Activated CD4-positive, alpha-beta memory T cell treated with anti-CD3 and anti-CD28 coated beads for 36 hours (primary cell): Measurements from ENCODE around the gene PRXL2A. TPM values are rescaled to one million over a fixed set of nuclear protein-coding genes. Genes with fewer than 3 reads are reported as not detected.
A peak's percentile ranks its signal among the peaks of the same experiment; 100 is the strongest.

Experiments
- CTCF ChIA-PET: fragments of 350-600 bp; sonication (Branson Sonifier 250); formaldehyde crosslinking; loops from one replicate; lab custom pipeline; 2021; ENCODE audit warnings: antibody characterized with exemption, inconsistent platforms; lab: Charles Lee
- POLR2A ChIA-PET: fragments of 350-600 bp; sonication (Branson Sonifier 250); formaldehyde crosslinking; loops from one replicate; lab custom pipeline; 2021; ENCODE audit warnings: antibody characterized with exemption; lab: Charles Lee
- DNase-seq: peaks from one replicate; pipeline ENCODE4 v3.0.0-alpha.2; 2020
- H3K27ac Mint-ChIP-seq: one replicate; pipeline ENCODE4 v1.8.0; 2021; ENCODE audit warnings: mixed read lengths
- H3K27me3 Mint-ChIP-seq: one replicate; pipeline ENCODE4 v1.8.0; 2021; ENCODE audit warnings: mixed read lengths
- H3K36me3 Mint-ChIP-seq: one replicate; pipeline ENCODE4 v1.8.0; 2021; ENCODE audit warnings: mixed read lengths
- H3K4me1 Mint-ChIP-seq: one replicate; pipeline ENCODE4 v1.8.0; 2021; ENCODE audit warnings: low read depth, mixed read lengths
- H3K4me3 Mint-ChIP-seq: one replicate; pipeline ENCODE4 v1.8.0; 2021; ENCODE audit warnings: mild to moderate bottlenecking, mixed read lengths
- H3K9me3 Mint-ChIP-seq: one replicate; pipeline ENCODE4 v1.8.0; 2021; ENCODE audit warnings: mixed read lengths
- intact Hi-C: fragments of 100-400 bp; cut with micrococcal nuclease; formaldehyde crosslinking; loops from one replicate; pipeline ENCODE4 v1.15.1; 2023
- total RNA-seq, 2 experiments: library from RNA; stranded (reverse); gene quantifications; one replicate each; pipeline ENCODE4 v1.2.3, GENCODE V29; 2021

Gene PRXL2A
- total RNA-seq, 2 experiments from 2014 or later: 9.5 to 10.1 TPM

GRCh38 chr10:80394358-80394916 lies 13.9 kb upstream of the PRXL2A start:
- Mint-ChIP-seq H3K9me3 (no peaks in the 10 kb centered on the region), H3K36me3 (no peaks in the 10 kb centered on the region), H3K4me1 (no peaks in the 10 kb centered on the region), H3K27me3 (peaks cover 9% of the 10 kb centered on the region), H3K4me3 (no peak overlapping the region), H3K27ac (no peak overlapping the region)
- DNase-seq: no peak
- CTCF ChIA-PET: no interaction called here
- intact Hi-C loops: no loop called here
- POLR2A ChIA-PET: no interaction called here

GRCh38 chr10:80397014-80397413 lies 11.3 kb upstream of the PRXL2A start:
- no peak overlapping the region for H3K27ac Mint-ChIP-seq
- H3K4me1 Mint-ChIP-seq: no peaks in the 10 kb centered on the region
- no peaks in the 10 kb centered on the region for H3K9me3 Mint-ChIP-seq
- ChIA-PET POLR2A (no interaction called here), CTCF (interaction anchor here (1.0 to 1.5 kb wide), 2 partner anchors 14 to 19 kb away, joined by 3 to 4 read pairs; no protein-coding TSS in a partner anchor)
- peaks cover 8% of the 10 kb centered on the region for H3K27me3 Mint-ChIP-seq
- H3K36me3 Mint-ChIP-seq: no peaks in the 10 kb centered on the region
- no peak for DNase-seq
- intact Hi-C loops: no loop called here
- no peak overlapping the region for H3K4me3 Mint-ChIP-seq

- Mint-ChIP-seq H3K27me3 (peaks cover 4% of the 10 kb centered on the region), H3K9me3 (no peaks in the 10 kb centered on the region), H3K36me3 (no peaks in the 10 kb centered on the region), H3K4me3 (no peak overlapping the region), H3K4me1 (no peaks in the 10 kb centered on the region), H3K27ac (no peak overlapping the region)
- no peak for DNase-seq
- POLR2A ChIA-PET: no interaction called here
- CTCF ChIA-PET: no interaction called here
- intact Hi-C loops: no loop called here
Measured at GRCh38 chr10:80400136-80400804, 8.1 kb upstream of the PRXL2A start.

- POLR2A ChIA-PET: no interaction called here
- peaks cover 5% of the 10 kb centered on the region for H3K27me3 Mint-ChIP-seq
- CTCF ChIA-PET: interaction anchor here (1.7 to 2.5 kb wide), 2 partner anchors 27 to 40 kb away, joined by 5 to 10 read pairs; no protein-coding TSS in a partner anchor
- H3K36me3 Mint-ChIP-seq: no peaks in the 10 kb centered on the region
- H3K4me1 Mint-ChIP-seq: peaks cover 11% of the 10 kb centered on the region
- intact Hi-C loops: no loop called here
- DNase-seq: no peak
- H3K27ac Mint-ChIP-seq: no peak overlapping the region
- no peak overlapping the region for H3K4me3 Mint-ChIP-seq
- no peaks in the 10 kb centered on the region for H3K9me3 Mint-ChIP-seq
Measured at GRCh38 chr10:80405035-80405434, 3.3 kb upstream of the PRXL2A start.

- Mint-ChIP-seq H3K27me3 (peaks cover 5% of the 10 kb centered on the region), H3K4me1 (peaks cover 11% of the 10 kb centered on the region), H3K27ac (no peak overlapping the region), H3K36me3 (no peaks in the 10 kb centered on the region), H3K9me3 (no peaks in the 10 kb centered on the region), H3K4me3 (no peak overlapping the region)
- CTCF ChIA-PET: interaction anchor here (1.7 to 2.5 kb wide), 2 partner anchors 28 to 39 kb away, joined by 5 to 10 read pairs; no protein-coding TSS in a partner anchor
- POLR2A ChIA-PET: no interaction called here
- intact Hi-C loops: no loop called here
- no peak for DNase-seq
Measured at GRCh38 chr10:80405626-80406025, 2.7 kb upstream of the PRXL2A start.

- CTCF ChIA-PET: interaction anchor here (1.7 to 2.5 kb wide), 3 partner anchors 28 to 39 kb away, joined by 5 to 14 read pairs (median 10); no protein-coding TSS in a partner anchor
- Mint-ChIP-seq H3K27me3 (peaks cover 5% of the 10 kb centered on the region), H3K4me3 (no peak overlapping the region), H3K36me3 (no peaks in the 10 kb centered on the region), H3K4me1 (peaks cover 11% of the 10 kb centered on the region), H3K27ac (no peak overlapping the region), H3K9me3 (no peaks in the 10 kb centered on the region)
- intact Hi-C loops: no loop called here
- POLR2A ChIA-PET: no interaction called here
- no peak for DNase-seq
Measured at GRCh38 chr10:80406204-80406603, 2.1 kb upstream of the PRXL2A start.

GRCh38 chr10:80407812-80408241 lies 524 bp upstream of the PRXL2A start:
- H3K4me1 Mint-ChIP-seq: peaks cover 16% of the 10 kb centered on the region
- H3K36me3 Mint-ChIP-seq: no peaks in the 10 kb centered on the region
- POLR2A ChIA-PET: interaction anchor here (0.7 to 1.0 kb wide), 3 partner anchors 12 to 40 kb away, joined by 3 to 4 read pairs (median 3); no protein-coding TSS in a partner anchor
- H3K9me3 Mint-ChIP-seq: no peaks in the 10 kb centered on the region
- peaks cover 5% of the 10 kb centered on the region for H3K27me3 Mint-ChIP-seq
- CTCF ChIA-PET: interaction anchor here (0.6 to 2.4 kb wide), 4 partner anchors 30 to 147 kb away, joined by 3 to 14 read pairs (median 8); no protein-coding TSS in a partner anchor
- intact Hi-C loops: loop anchor here (1.0 to 2.0 kb wide), 2 partner anchors 30 to 35 kb away; no protein-coding TSS in a partner anchor
- H3K4me3 Mint-ChIP-seq: peak overlapping the region; percentile 80
- peak overlapping the region; percentile 57 for H3K27ac Mint-ChIP-seq
- DNase-seq: peak; percentile 73

- ChIA-PET CTCF (interaction anchor here (1.4 kb wide), 1 partner anchor 31 kb away, joined by 3 read pairs; no protein-coding TSS in a partner anchor), POLR2A (no interaction called here)
- peaks cover 5% of the 10 kb centered on the region for H3K27me3 Mint-ChIP-seq
- peaks cover 16% of the 10 kb centered on the region for H3K4me1 Mint-ChIP-seq
- H3K36me3 Mint-ChIP-seq: no peaks in the 10 kb centered on the region
- no peak overlapping the region for H3K27ac Mint-ChIP-seq
- peak overlapping the region; percentile 80 for H3K4me3 Mint-ChIP-seq
- no peak for DNase-seq
- intact Hi-C loops: loop anchor here (2.0 kb wide), 1 partner anchor 34 kb away; no protein-coding TSS in a partner anchor
- no peaks in the 10 kb centered on the region for H3K9me3 Mint-ChIP-seq
Measured at GRCh38 chr10:80409121-80409520, 770 bp downstream of the PRXL2A start.

- ChIA-PET CTCF (interaction anchor here (0.8 to 1.9 kb wide), 3 partner anchors 32 to 95 kb away, joined by 3 to 7 read pairs (median 3); no protein-coding TSS in a partner anchor), POLR2A (no interaction called here)
- H3K9me3 Mint-ChIP-seq: no peaks in the 10 kb centered on the region
- peaks cover 5% of the 10 kb centered on the region for H3K27me3 Mint-ChIP-seq
- no peak for DNase-seq
- H3K36me3 Mint-ChIP-seq: no peaks in the 10 kb centered on the region
- no peak overlapping the region for H3K4me3 Mint-ChIP-seq
- no peak overlapping the region for H3K27ac Mint-ChIP-seq
- intact Hi-C loops: no loop called here
- peaks cover 16% of the 10 kb centered on the region for H3K4me1 Mint-ChIP-seq
Measured at GRCh38 chr10:80410122-80410521, 1.8 kb downstream of the PRXL2A start.

- peaks cover 16% of the 10 kb centered on the region for H3K4me1 Mint-ChIP-seq
- CTCF ChIA-PET: interaction anchor here (0.8 to 1.9 kb wide), 4 partner anchors 33 to 95 kb away, joined by 3 to 7 read pairs (median 4); no protein-coding TSS in a partner anchor
- intact Hi-C loops: no loop called here
- no peak for DNase-seq
- H3K27ac Mint-ChIP-seq: no peak overlapping the region
- H3K9me3 Mint-ChIP-seq: no peaks in the 10 kb centered on the region
- peaks cover 5% of the 10 kb centered on the region for H3K27me3 Mint-ChIP-seq
- H3K4me3 Mint-ChIP-seq: no peak overlapping the region
- POLR2A ChIA-PET: no interaction called here
- no peaks in the 10 kb centered on the region for H3K36me3 Mint-ChIP-seq
Measured at GRCh38 chr10:80410578-80411145, 2.3 kb downstream of the PRXL2A start.

GRCh38 chr10:80411267-80411668 lies 2.9 kb downstream of the PRXL2A start:
- DNase-seq: no peak
- Mint-ChIP-seq H3K4me1 (peaks cover 16% of the 10 kb centered on the region), H3K27me3 (peaks cover 5% of the 10 kb centered on the region), H3K36me3 (no peaks in the 10 kb centered on the region), H3K9me3 (no peaks in the 10 kb centered on the region), H3K27ac (no peak overlapping the region), H3K4me3 (no peak overlapping the region)
- CTCF ChIA-PET: interaction anchor here (0.8 to 1.9 kb wide), 2 partner anchors 33 to 94 kb away, joined by 5 to 7 read pairs; no protein-coding TSS in a partner anchor
- POLR2A ChIA-PET: no interaction called here
- intact Hi-C loops: no loop called here
